Lower lobe of right lung (tissue), 2 donors: ENCODE results near the gene GBP1. TPM values are rescaled to one million over a fixed set of nuclear protein-coding genes. Genes with fewer than 3 reads are reported as not detected.
"Not testable (repeated sequence)": the region's sequence is repeated elsewhere in the genome, so short reads cannot be mapped to it uniquely, and the experiment has no call there.

Experiments
- ATAC-seq, 2 donors: fragments of 200-7000 bp; cut with Tn5 transposase; one replicate each; pipeline ENCODE4 v1.9.1; 2020 to 2022; ENCODE audit warnings: mild to moderate bottlenecking in 2 of 2, moderate library complexity in 2 of 2
- DNase-seq: peaks from one replicate; pipeline ENCODE4 v3.0.0-alpha.2; 2020
- H3K27ac ChIP-seq: fragments of 200-600 bp; one replicate; pipeline ENCODE4 v1.8.0; 2022
- H3K27me3 ChIP-seq: fragments of 200-600 bp; one replicate; pipeline ENCODE4 v1.8.0; 2022; ENCODE audit warnings: low read depth
- H3K36me3 ChIP-seq: fragments of 200-600 bp; one replicate; pipeline ENCODE4 v1.8.0; 2022; ENCODE audit warnings: mild to moderate bottlenecking
- H3K4me1 ChIP-seq: fragments of 200-600 bp; one replicate; pipeline ENCODE4 v1.8.0; 2022
- H3K4me3 ChIP-seq: fragments of 200-600 bp; one replicate; pipeline ENCODE4 v1.8.0; 2022; ENCODE audit warnings: mild to moderate bottlenecking
- H3K9me3 ChIP-seq: fragments of 200-600 bp; one replicate; pipeline ENCODE4 v1.8.0; 2022
- intact Hi-C: fragments of 100-400 bp; cut with DNase I; formaldehyde crosslinking; loops from one replicate; pipeline ENCODE4 v1.11.0; 2022
- total RNA-seq: library from RNA; stranded (reverse); fragmentation: NEBNext Ultra II Directional; extraction: Animal tissue kit (Norgen Biotek cat#: 25700); gene quantifications from one replicate; pipeline ENCODE4 v1.2.1, GENCODE V29; 2021
- TF ChIP-seq, protein P1 (sequence below): fragments of 200-600 bp; IDR thresholded peaks from one replicate; pipeline ENCODE4 v1.8.0; 2022; ENCODE audit warnings: antibody characterized with exemption, mild to moderate bottlenecking
- donor health status: DM: no; HTN: yes; CAD: no; lungs with severe emphysema.

The GBP1 gene
- total RNA-seq, 1 donor from 2014 or later = 54.2 TPM

DNA sequence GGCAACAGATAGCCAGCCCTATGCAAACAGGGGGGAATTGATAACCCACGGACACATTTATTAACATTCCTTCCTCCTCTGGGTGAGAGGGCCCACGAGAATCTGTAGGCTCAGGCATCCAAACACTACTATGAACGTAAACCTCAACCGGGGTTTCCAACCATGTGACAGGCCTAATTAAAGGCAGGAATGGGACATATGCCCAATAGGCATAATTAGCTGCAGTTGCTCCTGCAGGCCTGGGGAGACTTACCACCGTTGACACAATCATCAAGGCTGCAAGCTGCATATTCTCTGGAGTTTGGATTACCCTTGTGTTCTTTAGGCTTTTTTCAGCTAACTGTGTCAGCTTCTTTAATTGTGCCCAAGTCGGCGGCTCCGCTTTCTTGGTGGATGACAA, 22.2 kb upstream of the GBP1 start:
- no peak for ATAC-seq
- DNase-seq = no peak
- Histone ChIP-seq H3K36me3 (no peaks in the 10 kb centered on the region), H3K27ac (no peak overlapping the region), H3K27me3 (no peaks in the 10 kb centered on the region), H3K4me1 (no peaks in the 10 kb centered on the region), H3K9me3 (no peaks in the 10 kb centered on the region), H3K4me3 (no peak overlapping the region)
- TF ChIP-seq, protein P1, sequence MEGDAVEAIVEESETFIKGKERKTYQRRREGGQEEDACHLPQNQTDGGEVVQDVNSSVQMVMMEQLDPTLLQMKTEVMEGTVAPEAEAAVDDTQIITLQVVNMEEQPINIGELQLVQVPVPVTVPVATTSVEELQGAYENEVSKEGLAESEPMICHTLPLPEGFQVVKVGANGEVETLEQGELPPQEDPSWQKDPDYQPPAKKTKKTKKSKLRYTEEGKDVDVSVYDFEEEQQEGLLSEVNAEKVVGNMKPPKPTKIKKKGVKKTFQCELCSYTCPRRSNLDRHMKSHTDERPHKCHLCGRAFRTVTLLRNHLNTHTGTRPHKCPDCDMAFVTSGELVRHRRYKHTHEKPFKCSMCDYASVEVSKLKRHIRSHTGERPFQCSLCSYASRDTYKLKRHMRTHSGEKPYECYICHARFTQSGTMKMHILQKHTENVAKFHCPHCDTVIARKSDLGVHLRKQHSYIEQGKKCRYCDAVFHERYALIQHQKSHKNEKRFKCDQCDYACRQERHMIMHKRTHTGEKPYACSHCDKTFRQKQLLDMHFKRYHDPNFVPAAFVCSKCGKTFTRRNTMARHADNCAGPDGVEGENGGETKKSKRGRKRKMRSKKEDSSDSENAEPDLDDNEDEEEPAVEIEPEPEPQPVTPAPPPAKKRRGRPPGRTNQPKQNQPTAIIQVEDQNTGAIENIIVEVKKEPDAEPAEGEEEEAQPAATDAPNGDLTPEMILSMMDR = no peak
- intact Hi-C loops = no loop called here

DNA sequence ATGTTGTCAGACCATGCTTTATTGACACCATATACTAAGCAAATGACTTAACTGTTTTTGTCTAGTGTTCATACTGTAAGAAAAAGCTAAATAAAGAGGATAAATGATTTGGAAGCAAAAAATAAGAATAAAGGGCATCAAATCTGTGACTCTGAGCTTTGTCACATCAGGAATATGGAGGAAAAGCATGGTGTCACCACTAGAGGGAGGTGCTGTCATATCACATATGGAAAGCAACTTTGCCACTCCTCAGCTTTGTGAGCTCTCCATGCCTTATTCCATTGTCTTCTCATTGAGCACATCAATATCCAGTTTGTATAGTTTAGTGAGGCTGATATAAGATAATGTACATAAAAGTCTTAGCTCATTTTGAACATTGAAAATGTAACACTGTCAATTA, 20.8 kb upstream of the GBP1 start:
- DNase-seq = no peak
- no peaks in the 10 kb centered on the region for H3K9me3 ChIP-seq
- H3K4me3 ChIP-seq = no peak overlapping the region
- intact Hi-C loops = no loop called here
- no peaks in the 10 kb centered on the region for H3K36me3 ChIP-seq
- TF ChIP-seq, protein P1 = peak; percentile 64
- H3K27me3 ChIP-seq = no peaks in the 10 kb centered on the region
- peaks cover 3% of the 10 kb centered on the region for H3K4me1 ChIP-seq
- ATAC-seq = peak in 1 of 2 donors; percentile 53
- no peak overlapping the region for H3K27ac ChIP-seq

DNA sequence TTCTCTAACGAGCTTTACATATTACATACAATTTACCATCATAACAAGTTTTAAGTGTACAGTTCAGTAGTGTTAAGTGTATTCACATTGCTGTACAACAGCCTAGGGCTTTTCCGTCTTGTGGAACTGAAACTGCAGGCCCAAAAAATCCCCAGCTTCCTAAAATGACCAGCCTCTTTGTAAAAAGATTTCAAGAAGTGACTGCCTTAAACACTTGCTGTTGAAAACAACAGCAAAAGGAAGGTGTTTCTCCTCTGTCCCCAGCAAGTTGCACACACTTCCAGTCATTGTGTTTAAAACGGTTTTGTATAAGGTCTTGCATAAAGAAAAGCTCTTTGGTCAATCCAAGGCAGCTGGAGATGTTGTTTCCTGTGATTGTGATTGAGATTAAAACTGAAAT, 16.0 kb upstream of the GBP1 start:
- H3K27ac ChIP-seq = peak overlapping the region; percentile 4
- no peak overlapping the region for H3K4me3 ChIP-seq
- TF ChIP-seq, protein P1 = no peak
- ATAC-seq = no peak
- H3K36me3 ChIP-seq = no peaks in the 10 kb centered on the region
- no peak for DNase-seq
- peaks cover 3% of the 10 kb centered on the region for H3K4me1 ChIP-seq
- no peaks in the 10 kb centered on the region for H3K27me3 ChIP-seq
- intact Hi-C loops = no loop called here
- H3K9me3 ChIP-seq = peaks cover 7% of the 10 kb centered on the region

DNA sequence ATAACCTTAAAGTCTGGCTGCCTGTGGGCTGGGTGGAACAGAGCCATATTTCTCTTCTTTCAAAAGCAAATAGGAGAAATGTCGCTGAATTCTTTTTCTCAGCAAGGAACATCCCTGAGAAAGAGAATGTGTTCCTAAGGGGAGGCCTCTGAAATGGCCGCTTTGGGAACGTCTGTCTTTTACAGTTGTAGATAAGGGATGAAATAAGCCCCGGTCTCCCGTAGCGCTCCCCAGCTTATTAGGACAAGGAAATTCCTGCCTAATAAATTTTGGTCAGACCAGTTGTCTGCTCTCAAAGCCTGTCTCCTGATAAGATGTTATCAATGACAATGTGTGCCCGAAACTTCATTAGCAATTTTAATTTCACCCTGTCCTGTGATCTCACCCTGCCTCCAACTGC, 15.1 kb upstream of the GBP1 start:
- H3K27me3 ChIP-seq, H3K36me3 ChIP-seq, H3K4me3 ChIP-seq, H3K9me3 ChIP-seq, H3K27ac ChIP-seq, DNase-seq, intact Hi-C loops, ATAC-seq, H3K4me1 ChIP-seq: not testable (repeated sequence)

DNA sequence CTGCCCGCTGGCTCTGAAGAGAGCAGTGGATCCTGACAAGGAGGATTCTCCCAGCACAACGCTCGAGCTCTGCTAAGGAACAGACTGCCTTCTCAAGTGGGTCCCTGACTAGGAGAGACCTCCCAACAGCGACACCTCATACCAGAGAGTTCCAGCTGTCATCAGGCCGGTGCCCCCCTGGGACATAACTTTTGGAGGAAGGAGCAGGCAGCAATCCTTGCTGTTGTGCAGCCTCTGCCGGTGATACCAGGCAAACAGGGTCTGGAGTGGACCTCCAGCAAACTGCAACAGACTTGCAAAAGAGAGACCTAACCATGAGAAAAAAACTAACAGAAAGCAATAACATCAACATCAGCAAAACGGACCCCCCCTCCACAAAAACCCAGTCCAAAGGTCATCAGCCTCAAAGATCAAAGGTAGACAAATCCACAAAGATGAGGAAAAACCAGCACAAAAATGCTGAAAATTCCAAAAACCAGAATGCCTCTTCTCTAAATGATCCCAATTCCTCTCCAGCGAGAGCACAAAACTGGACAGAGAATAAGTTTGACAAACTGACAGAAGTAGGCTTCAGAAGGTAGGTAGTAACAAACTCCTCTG, 7.6 kb upstream of the GBP1 start:
- H3K4me1 ChIP-seq, H3K27me3 ChIP-seq, intact Hi-C loops, H3K4me3 ChIP-seq, H3K9me3 ChIP-seq, DNase-seq, H3K36me3 ChIP-seq, ATAC-seq, H3K27ac ChIP-seq: not testable (repeated sequence)

DNA sequence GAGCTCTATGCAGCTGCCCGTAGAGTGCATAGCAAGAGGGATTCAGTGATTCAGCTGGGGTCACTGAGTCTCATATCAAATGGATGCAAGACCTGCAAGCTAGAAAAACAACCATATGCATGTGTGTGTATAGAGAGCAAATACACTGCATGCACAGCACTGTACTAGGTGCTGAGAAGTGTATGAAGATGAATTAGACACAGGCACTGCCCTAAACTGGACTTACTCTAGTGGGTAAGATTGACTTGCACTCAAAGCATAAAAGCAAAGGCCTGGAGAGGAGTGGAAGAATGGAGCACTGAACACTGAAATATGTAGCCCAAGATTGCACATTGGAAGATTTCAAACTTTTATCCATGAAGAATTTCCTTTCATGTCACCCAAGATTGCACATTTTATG, 5.5 kb upstream of the GBP1 start:
- Histone ChIP-seq H3K27me3 (no peaks in the 10 kb centered on the region), H3K9me3 (no peaks in the 10 kb centered on the region), H3K4me1 (peaks cover 4% of the 10 kb centered on the region), H3K4me3 (peak overlapping the region; percentile 36), H3K36me3 (no peaks in the 10 kb centered on the region), H3K27ac (no peak overlapping the region)
- TF ChIP-seq, protein P1 = no peak
- intact Hi-C loops = no loop called here
- ATAC-seq (peak in 1 of 2 donors; percentile 28), DNase-seq (no peak)

DNA sequence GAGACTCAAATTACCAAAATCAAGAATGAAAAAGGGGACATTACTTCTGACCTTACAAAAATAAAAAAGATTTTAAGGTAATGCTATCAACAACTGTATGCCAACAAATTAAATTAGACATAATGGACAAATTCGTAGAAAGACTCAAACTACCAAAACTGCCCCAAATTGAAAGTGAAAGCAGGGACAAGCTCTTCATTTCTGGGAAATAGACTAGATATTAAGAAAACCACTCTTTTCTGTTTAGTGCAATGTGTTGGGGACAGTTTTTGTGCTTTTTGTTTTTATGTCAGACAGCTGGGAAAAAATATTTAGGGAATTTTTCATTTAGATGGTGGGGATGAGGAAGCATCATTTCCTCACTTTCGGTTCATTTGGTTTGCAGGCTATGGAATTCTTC, 4.9 kb upstream of the GBP1 start:
- peaks cover 6% of the 10 kb centered on the region for H3K4me1 ChIP-seq
- intact Hi-C loops = no loop called here
- TF ChIP-seq, protein P1 = no peak
- H3K27me3 ChIP-seq = no peaks in the 10 kb centered on the region
- DNase-seq (no peak), ATAC-seq (no peak)
- peak overlapping the region; percentile 36 for H3K4me3 ChIP-seq
- H3K36me3 ChIP-seq = no peaks in the 10 kb centered on the region
- no peaks in the 10 kb centered on the region for H3K9me3 ChIP-seq
- peak overlapping the region; percentile 19 for H3K27ac ChIP-seq
